Activated CD4-positive, alpha-beta T cell treated with anti-CD3 and anti-CD28 coated beads, Interleukin-2, Interleukin-4, amounts not matched to agents 100 ng/mL and 50 ng/mL, durations not matched to agents 16 hours and 8 hours (primary cell): ENCODE measurements around the gene C12orf43.
A peak's percentile ranks its signal among the peaks of the same experiment; 100 is the strongest.

Experiments
- DNase-seq: peaks from one replicate; pipeline ENCODE4 v3.0.0-alpha.2; 2020; ENCODE audit warnings: low spot score

Gene C12orf43

DNA sequence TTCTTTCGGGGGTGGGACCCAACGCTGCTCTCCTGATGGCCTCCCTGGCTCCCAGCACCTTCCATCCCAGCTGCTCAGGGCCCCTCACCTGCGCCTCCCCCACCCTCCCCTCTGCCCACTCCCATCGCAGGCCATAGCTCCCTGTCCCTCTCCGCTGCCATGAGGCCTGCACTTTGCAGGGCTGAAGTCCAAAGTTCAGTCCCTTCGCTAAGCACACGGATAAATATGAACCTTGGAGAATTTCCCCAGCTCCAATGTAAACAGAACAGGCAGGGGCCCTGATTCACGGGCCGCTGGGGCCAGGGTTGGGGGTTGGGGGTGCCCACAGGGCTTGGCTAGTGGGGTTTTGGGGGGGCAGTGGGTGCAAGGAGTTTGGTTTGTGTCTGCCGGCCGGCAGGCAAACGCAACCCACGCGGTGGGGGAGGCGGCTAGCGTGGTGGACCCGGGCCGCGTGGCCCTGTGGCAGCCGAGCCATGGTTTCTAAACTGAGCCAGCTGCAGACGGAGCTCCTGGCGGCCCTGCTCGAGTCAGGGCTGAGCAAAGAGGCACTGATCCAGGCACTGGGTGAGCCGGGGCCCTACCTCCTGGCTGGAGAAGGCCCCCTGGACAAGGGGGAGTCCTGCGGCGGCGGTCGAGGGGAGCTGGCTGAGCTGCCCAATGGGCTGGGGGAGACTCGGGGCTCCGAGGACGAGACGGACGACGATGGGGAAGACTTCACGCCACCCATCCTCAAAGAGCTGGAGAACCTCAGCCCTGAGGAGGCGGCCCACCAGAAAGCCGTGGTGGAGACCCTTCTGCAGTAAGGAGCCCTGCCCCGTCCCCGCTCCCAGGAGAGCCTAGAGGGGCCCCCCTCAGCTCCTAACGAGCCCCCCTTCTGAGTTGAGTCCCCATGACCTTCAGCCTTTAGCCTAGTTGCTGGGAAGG is 37.7 kb downstream of the C12orf43 start, which contains the start of gene HNF1A:
TSS of gene HNF1A (plus strand) at position 248 of the 924 bp plus-strand sequence. CDS start at position 474, 226 bp downstream.
- DNase-seq = no peak

DNA sequence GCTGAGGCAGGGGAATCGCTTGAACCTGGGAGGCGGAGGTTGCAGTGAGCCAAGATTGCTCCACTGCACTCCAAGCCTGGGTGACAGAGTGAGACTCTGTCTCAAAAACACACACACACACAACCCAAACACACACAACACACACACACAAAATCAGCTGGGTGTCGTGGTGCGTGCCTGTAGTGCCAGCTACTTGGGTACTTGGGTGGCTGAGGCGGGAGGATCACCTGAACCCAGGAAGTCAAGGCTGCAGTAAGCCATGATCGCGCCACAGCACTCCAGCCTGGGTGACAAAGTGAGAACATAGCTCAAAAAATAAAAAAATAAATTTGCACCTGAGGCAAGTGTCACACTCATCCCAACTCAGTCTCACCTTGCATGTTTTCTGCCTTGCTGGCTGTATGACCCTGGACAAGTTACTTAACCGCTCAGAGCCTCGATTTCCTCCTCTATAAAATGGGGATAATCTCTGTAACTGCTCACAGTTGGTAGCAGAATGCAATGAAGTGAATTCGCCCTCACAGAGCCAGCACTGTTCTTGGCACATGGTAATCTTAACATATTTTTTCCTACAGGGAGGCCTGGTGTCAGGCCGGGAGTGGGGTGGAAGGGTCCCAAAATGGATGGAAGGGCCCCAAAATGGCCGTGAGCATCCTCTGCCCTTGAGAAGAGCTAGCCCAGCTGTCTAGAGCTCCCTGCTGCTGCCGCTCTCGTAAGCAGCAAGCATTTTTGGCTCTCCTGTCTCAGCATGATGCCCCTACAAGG is 38.6 kb downstream of the C12orf43 start:
- no peak for DNase-seq

DNA sequence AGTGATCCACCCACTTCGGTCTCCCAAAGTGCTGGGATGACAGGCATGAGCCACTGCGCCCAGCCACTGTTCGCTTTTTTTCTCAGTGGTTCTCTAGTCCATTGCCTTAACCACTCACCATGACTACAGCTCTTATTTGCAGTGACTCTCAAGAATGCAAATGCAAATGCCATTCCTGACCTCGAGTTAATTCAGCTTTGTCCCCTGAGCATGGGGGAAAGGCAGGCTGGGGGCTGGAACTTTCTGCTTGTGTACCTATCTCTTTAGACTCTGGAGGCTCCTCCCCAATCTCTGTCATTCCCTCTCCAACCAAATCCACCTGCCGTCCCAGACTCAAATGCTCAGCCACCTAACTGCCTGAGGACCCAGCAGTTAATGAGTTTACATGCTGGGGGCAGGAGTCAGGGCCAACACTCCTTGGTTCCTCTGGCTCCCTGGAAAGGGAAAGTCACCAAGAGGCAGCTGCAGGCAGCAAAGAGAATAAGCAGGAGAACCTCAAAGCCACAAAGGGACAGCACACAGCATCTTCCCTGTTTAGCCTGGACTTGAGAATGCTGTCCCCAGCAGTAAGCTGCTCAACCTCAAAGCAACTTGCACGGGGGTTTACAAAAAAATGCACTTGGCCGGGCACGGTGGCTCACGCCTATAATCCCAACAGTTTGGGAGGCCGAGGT is 43.3 kb downstream of the C12orf43 start:
- DNase-seq = no peak

DNA sequence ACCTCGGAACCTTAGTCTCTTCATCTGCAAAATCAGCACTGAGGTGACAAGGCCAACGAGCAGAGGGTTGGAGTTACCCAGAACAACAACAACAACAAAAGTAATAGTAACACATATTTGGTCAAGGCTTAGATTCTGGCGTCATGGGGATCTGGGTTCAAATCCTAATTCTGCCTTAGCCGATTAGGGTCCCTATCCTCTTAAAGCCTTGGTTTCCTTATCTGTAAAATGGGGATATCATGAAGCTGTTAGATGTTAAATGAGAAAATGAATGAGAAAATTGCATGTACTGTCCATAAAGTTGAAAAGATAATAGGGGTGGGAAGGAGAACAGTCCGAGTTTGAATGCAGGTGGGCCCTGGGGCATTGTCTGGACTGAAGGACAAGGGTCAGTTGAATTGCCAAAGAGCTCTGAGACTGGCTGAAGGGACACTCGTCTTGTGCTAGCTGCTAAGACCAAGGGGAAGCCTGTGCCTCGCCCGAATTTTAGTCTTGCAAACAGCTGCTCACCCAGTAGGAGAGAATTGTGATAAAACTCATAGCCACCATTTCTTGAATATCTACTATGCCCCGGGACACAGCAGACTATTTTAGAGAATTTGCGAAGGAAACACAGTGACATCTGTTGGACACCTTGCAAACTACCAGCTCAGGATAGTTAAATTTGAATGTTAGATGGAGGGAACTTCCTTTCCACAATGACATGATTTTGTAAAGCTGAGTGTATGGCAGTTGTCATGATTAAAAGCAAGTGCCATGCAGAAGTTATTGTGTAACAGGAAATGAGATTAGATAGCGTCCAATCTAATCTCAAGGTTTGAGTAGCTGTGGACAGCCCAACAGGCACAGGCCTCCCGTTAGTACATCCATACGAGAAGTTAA is 44.7 kb downstream of the C12orf43 start:
- peak; percentile 78 for DNase-seq

DNA sequence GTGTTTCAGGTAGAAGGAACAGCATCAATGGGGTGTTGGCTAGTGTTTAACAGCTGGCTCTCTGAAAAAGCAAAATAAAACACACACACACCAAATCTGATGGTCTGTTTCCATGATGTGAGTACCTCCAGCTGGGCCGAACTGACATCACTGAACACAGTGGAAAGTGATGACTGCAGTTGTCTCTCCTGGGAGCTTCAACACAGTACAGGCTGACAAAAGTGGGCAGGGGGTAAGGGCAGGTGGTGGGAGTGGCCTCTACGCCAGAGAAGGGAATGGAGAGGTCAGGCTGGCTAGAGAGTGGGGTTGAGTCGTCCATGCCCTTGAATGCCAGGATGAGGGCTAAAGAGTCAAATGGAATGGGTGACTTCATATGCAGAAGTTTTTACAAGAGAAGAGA is 46.0 kb downstream of the C12orf43 start:
- DNase-seq = no peak

DNA sequence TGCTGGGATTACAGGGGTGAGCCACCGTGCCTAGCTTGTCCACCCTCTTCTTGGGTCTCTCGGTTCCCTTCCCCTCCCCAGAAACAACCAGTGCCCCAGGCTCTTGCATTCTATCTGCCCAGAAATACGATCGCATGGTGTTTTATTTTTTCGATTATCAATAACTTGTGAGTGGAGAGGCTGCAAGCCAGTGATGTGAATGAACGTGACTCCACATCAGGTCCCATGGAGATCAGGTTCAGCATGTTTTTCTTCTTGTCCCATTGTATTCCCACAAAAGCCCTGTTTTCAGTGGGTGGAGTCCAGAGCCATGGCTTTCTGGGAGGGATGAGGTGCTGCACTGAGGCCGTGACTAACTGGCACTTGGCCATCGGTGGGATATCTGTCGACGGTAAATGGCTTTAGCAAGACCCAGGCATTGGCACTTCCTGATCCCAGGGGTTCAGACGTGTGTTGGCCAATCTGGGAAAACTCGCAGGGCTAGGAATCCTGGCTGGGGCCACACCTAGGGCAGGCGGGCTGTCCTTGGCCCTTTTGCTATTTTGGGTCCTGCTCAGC is 50.7 kb downstream of the C12orf43 start:
- no peak for DNase-seq

DNA sequence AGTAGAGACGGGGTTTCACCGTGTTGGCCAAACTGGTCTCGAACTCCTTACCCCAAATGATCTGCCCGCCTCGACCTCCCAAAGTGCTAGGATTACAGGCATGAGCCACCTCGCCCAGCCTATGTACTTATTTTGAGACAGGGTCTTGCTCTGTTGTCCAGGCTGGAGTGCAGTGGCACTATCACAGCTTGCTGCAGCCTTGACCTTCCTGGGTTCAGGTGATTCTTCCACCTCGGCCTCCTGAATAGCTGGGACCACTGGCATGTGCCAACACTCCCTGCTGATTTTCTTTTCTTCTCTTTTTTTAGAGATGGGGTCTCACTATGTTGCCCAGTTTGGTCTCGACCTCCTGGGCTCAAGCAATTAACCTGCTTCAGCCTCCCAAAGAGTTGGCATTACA is 52.0 kb downstream of the C12orf43 start:
- no peak for DNase-seq

DNA sequence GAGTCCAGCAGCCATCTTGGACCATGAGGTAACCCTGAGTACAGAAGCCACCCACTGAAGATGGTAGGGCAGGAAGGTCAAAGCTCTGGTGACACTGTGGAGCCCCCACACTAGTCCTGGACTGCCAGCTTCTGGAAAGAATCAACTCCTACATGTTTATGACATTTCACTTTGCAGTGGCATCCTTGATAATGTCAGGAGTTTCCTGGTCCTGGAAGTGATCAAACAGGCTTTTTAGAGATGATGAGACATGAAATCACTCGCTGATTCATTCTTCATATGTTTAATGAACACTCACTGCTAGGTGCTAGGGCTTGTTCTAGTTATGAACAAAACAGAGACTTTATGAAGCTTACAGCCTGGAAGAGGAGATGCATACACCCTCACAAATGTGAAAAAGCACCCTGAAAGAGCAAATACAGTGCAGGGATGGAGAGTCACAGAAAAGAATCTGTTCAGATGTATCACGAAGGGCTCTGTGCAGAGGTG is 53.7 kb downstream of the C12orf43 start:
- peak; percentile 52 for DNase-seq

DNA sequence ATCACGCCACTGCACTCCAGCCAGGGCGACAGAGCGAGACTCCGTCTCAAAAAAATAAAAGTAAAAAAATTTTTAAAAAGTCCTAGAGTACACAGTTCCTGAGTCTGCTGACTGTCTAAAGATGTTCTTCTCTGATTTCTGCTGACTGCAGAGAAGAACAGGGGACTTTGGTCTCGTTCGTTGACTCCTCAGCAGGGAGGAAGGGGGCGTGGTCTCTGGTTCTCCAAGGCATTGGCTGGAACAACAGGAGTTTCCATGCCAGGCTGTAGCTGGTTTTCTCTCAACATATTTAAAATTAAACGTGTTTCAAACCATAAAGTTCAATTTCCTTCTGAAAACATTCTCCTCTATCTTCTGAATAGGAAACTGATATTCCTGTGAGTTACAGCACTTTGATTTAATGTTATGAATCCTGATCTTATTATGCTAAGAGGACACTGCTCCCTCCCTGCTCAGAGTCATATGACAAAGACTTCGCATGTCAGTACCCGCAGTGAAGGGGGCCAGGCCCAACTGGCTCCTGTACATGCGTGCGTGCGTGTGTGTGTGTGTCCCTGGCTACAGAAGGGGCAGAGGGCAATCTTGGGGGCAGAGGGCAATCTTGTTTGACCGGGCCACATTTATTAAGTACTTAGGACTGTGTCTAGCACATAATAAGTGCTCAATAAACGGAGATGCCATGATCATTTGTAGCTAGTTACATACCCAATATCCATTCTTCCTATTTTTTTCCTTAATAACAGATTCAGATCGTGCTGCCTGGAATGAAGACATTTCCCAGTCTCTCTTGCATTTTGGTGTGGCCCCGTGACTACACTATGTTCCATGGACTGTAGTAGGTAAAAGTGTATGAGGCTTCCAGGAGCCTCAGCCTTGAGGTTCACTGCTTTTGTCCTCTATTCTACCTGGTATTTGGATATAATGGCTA is 54.4 kb downstream of the C12orf43 start:
- no peak for DNase-seq

DNA sequence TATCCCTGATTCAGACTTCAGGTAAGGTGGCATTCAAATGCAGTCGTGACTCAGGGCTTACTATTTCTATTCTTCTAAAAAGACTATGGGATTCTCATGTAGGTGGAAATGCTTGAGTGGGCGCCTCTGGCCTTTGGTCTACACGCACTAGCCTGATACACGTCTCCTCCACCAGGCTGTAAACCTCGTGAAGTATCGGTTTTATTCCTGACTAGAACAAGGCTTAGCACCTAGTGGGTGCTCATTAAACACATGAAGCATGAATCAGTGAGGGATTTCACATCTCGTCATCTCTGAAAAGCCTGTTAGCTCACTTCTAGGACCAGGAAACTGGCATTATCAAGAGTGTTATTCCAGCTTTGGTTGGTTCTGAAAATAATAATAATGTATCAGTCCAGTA is 55.6 kb downstream of the C12orf43 start:
- peak; percentile 52 for DNase-seq

DNA sequence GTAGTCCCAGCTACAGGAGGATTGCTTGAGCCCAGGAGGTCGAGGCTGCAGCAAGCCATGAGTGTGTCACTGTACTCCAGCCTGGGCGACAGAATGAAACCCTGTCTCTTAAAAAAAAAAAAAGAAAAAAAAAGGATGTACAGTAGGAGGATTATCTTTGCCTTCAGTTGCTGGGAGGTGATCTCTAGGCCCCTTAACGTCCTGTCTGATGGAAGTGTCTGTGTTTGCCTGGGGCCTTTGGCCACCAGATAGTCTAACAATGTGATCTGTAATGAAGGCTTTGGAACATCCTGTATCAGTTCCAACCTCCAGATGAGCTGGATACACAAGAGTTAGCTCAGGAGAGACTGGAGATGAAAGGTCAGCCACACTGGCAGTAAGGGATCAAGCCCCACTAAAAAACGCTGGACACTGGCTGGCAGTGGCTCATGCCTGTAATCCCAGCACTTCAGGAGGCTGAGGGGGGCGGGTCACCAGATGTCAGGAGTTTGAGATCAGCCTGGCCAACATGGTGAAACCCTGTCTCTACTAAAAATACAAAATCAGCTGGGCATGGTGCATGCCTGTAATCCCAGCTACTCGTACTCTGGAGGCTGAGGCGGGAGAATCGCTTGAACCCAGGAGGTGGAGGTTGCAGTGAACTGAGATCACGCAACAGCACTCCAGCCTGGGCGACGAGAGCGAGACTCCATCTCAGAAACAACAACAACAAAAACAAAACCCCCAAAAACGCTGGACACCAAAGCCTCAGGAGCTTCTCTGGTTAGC is 57.0 kb downstream of the C12orf43 start:
- DNase-seq = no peak

DNA sequence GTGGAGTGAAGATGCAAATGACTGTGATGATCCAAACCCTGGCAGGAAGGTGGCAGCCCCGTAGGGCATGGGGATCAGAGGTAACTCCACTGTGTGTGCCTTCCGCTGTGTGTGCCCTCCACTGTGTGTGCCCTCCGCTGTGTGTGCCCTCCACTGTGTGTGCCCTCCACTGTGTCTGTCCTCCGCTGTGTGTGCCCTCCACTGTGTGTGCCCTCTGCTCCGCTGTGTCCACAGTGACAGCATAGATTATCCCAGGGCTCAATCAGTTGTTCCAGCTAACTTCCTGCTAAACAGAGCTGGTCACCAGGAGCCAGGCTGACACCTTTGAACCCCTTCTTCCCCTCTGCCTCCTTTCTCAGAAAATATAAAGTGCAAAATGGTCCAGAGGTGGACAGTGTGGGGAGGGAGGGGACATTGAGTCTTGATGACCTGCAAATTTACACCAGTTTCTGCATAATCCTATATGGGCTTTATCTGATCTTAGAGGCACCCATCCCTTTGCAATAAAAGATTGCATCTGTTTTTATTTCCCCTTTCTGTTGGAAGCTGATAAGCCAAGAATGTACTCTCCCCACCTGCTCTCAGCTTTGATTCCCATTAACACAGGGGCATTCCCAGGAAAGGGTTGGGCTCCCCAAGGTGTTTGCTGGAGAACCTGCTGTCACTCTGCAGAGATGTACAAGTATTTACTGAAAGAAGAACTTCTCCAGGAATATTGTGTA is 59.5 kb downstream of the C12orf43 start:
- no peak for DNase-seq

DNA sequence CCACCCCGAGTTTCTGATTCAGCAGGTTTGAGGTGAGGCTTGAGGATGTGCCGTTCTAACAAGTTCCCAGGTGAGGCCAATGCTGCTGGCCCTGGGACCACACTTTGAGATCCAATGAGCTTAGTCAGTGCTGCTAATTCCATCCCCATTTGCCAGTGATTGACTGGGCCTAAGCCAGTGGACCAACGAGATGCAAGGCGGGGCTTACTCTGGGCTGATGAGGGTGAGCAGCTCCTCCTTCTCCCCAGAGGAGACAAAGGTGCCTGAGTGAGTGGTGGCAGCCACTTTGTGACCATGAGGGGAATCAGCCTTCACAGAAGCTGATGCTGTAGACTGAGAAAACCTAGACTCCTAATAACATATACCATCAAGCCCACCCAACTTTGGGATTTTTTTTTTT is 61.1 kb downstream of the C12orf43 start:
- DNase-seq = no peak

DNA sequence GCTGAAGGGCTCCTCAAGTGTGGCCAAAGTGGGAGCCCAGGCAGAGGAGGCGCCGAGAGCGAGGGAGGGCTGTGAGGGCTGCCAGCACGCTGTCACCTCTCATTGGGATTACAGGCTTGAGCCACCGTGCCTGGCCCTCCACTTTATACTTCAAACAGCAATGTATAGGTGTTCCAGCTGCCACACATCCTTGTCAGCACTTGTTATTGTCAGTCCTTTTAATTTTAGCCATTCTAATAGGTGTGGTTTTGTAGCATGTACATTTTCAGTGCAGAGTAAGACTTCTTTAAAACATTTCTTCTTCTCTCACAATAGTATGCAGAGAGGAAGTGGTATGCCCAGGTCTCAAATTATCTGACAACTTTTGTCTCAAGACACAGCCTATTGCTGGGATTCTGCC is 65.5 kb downstream of the C12orf43 start:
- DNase-seq = no peak
